Fibroblast of pulmonary artery (primary cell): ENCODE data around the gene OLFML2A.

ENCODE experiments used
- DNase-seq: peaks from one replicate; pipeline ENCODE4 v3.0.0-alpha.2; 2010; ENCODE audit warnings: low read depth
- H3K4me3 ChIP-seq: replicated peaks from 2 replicates; pipeline ENCODE4 v1.5.1; 2011; ENCODE audit warnings: low read depth, mild to moderate bottlenecking, control low read depth, low read length, moderate library complexity
- TF ChIP-seq, protein P1 (sequence below): IDR thresholded peaks from 2 replicates; pipeline ENCODE4 v1.5.1; 2011; ENCODE audit warnings: mild to moderate bottlenecking, control low read depth, low read length, inconsistent platforms; ENCODE audit errors: missing control alignments

OLFML2A gene

DNA sequence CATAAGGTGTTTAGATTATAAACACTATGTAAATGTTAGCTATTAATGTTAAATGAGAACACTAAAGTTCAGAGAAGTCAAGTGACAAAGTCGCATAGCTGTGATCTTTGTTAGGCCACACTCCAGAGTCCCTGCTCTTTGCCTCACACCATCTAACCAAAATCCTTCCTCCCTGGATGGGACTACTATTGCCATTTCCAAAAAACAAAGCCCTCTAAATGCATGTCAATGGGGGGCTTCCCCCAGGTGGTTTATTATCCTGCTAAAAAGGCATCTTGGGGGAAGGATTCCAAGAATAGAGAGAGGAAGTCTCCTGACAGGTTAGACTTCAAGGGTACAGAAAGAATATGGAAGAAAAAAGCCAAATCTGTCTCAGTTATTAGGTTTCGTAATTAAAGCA, 16.2 kb upstream of the OLFML2A start:
- TF ChIP-seq, protein P1, sequence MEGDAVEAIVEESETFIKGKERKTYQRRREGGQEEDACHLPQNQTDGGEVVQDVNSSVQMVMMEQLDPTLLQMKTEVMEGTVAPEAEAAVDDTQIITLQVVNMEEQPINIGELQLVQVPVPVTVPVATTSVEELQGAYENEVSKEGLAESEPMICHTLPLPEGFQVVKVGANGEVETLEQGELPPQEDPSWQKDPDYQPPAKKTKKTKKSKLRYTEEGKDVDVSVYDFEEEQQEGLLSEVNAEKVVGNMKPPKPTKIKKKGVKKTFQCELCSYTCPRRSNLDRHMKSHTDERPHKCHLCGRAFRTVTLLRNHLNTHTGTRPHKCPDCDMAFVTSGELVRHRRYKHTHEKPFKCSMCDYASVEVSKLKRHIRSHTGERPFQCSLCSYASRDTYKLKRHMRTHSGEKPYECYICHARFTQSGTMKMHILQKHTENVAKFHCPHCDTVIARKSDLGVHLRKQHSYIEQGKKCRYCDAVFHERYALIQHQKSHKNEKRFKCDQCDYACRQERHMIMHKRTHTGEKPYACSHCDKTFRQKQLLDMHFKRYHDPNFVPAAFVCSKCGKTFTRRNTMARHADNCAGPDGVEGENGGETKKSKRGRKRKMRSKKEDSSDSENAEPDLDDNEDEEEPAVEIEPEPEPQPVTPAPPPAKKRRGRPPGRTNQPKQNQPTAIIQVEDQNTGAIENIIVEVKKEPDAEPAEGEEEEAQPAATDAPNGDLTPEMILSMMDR: no peak
- no peak overlapping the region for H3K4me3 ChIP-seq

DNA sequence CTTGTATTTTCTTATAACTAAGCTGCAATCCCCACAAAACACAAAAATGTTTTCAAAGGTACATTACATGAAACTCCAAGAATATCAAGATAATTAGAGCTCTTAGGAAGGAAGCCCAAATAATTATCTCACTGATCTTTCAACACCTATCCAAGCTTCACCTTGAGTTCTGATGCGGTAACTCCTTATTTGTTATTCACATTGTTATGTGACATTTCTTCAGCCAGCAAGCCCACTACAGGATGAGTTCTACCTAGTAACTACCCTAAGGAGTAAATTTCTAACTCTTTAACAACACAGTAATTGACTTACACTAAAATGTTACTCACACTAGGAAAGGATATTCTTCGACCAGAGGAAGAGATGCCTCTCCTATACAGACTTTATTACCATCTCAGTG, 15.7 kb upstream of the OLFML2A start:
- DNase-seq: no peak
- TF ChIP-seq, protein P1: no peak
- H3K4me3 ChIP-seq: no peak overlapping the region

More for the DNA sequence above, 16.2 kb upstream of the OLFML2A start:
- DNase-seq: no peak

DNA sequence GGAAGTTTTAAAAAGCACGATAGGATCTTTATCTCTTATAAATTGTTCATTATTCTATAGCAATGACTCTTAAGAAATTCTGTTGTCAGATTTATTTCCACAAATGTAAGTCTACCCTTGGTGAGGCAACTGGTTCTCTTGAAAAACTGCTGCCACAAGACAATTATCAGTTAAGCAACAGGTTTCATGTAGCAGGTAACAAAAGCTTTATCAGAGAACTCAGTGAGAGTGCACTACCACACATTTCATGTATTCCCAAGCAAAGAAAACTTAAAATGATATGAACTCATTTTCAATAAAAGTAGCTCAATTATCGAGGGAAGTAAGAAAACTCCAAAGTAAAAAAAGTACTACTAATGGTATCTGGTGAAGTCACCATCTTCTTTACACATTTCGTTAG, 15.2 kb upstream of the OLFML2A start:
- no peak for DNase-seq
- H3K4me3 ChIP-seq: no peak overlapping the region
- TF ChIP-seq, protein P1: no peak

DNA sequence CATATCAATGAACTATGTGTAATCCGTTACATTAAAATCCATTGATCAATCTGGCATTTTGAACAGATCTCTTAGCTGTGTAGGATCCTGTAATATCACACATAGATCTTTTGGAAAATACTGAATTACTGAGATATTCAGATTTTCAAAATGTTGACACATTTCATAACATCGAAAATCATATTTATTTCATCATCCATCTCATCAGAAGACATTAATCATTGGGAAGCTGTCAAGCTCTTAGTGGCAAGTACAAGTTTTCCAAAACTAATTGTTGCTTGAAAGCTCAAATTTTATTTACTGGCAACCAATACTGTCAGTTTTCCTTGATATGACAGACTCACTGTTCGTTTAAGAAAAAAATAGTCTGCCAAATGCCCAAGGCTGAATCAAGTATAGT, 14.3 kb upstream of the OLFML2A start:
- no peak for DNase-seq
- TF ChIP-seq, protein P1: no peak
- no peak overlapping the region for H3K4me3 ChIP-seq

DNA sequence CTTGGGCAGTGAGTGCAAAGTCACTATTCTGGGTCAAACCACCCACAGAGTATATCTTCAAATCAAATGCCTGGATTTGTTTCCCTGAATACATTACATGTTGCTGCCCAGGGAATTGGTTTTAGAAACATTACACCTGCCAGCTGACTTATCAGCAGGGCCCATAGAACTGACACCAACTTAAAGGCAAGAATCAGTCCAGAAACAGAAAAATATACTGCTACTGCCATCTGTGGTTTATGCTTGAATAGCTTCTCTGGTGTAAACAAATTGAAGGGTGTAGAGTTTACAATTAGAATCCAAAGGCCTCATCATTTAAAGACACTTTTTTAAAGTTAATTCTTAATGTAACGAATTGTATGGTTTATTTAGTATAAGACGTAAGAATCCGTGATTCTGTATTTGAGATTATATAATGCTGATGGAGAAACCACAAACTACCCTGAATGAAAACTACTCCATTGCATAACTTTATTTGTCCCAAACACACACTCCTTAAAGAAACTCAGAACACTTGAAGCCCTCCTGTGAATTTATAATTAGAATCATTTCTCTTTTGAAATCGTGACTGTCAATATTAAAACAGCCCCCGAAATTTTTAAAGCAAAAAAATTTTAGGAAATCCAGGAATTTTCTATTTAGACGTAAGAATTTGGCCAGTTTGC, 12.0 kb upstream of the OLFML2A start:
- TF ChIP-seq, protein P1: peak; percentile 42
- no peak overlapping the region for H3K4me3 ChIP-seq
- DNase-seq: peak; percentile 39

DNA sequence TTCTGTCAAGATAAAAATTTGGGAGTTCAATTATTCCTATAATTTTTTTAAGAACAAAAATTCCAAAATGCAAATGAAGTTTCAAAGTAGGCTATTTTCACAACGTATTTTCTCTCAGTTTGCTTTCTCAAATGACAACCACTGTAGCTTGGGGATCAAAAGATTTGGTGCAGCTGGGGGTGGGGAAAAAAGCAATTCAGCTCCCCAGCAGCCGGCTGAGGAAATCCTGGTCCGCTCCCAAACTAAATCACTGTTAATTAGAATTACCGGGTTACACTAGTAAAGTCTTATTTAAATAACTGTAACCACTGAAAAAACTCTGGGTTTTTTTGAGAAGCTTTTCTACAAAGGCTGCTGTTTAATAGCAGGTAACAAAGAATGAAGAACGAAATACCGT, 11.5 kb upstream of the OLFML2A start:
- DNase-seq: no peak
- TF ChIP-seq, protein P1: no peak
- H3K4me3 ChIP-seq: no peak overlapping the region

DNA sequence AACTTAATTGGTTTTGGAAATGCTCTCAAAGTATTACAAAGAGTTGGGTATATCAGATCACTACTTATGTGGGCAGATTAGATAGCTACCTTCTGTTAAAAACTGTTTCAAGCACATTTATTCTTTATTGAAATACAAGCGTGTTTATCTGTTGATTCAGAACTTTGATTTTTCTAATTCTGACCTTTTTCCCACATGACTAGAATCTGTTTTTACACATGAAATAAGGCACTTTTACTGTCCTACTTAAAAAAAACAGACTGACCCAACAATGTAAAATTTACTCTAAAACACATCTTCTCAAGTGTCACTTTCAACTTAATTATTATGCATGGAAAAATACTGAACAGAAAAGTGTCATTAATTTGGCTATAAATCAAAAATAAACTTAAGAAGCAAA, 10.6 kb upstream of the OLFML2A start:
- DNase-seq: no peak
- no peak overlapping the region for H3K4me3 ChIP-seq
- TF ChIP-seq, protein P1: no peak
